SU-DHL-6 (cell line): ENCODE results near the gene DCC.

ENCODE experiments used
- CTCF ChIP-seq: fragments of 200-600 bp; sonication (generic); IDR thresholded peaks from one replicate; pipeline ENCODE4 v1.5.1; 2017; ENCODE audit warnings: antibody characterized with exemption, mild to moderate bottlenecking, low read length, moderate library complexity; ENCODE audit not compliant: insufficient read depth, poor library complexity, severe bottlenecking
- EZH2phosphoT487 ChIP-seq: fragments of 200-600 bp; sonication (generic), shearing (Covaris generic); conservative IDR thresholded peaks from 2 replicates; pipeline ENCODE4 v1.6.1; 2018; ENCODE audit warnings: mild to moderate bottlenecking, antibody characterized with exemption, low read length, moderate library complexity, mixed read lengths

- TF ChIP-seq CTCF = no peak
- TF ChIP-seq EZH2phosphoT487 = no peak
Measured at GRCh38 chr18:52682260-52682659, 342.3 kb downstream of the DCC start.
